ENCODE results near the gene CHST7.

DNA sequence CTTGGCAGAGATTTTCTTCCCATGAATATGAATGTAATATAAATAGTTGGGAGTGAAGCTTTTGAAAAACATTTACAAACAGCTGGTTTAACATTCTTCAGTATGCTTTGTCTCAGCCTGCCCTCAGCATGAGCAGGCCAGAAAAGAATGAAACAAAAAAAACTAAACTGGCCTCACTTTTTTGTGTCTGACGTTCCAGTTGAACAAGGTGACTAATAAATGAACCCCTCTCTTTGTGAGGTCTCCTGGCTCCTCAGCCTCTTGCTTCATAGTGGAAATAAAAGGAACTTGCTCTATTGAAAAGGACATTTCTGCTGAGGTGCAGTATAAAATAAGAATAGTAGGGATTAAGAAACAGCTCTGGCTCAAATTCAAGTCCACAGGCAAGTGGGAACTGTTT, 9.4 kb downstream of the CHST7 start:
- TF ChIP-seq, protein P1, sequence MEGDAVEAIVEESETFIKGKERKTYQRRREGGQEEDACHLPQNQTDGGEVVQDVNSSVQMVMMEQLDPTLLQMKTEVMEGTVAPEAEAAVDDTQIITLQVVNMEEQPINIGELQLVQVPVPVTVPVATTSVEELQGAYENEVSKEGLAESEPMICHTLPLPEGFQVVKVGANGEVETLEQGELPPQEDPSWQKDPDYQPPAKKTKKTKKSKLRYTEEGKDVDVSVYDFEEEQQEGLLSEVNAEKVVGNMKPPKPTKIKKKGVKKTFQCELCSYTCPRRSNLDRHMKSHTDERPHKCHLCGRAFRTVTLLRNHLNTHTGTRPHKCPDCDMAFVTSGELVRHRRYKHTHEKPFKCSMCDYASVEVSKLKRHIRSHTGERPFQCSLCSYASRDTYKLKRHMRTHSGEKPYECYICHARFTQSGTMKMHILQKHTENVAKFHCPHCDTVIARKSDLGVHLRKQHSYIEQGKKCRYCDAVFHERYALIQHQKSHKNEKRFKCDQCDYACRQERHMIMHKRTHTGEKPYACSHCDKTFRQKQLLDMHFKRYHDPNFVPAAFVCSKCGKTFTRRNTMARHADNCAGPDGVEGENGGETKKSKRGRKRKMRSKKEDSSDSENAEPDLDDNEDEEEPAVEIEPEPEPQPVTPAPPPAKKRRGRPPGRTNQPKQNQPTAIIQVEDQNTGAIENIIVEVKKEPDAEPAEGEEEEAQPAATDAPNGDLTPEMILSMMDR (IDR thresholded peaks at IDR 0.05; ENCODE audit: low read depth, low read length, missing input control), result no peak
- TF ChIP-seq MAX (IDR thresholded peaks at IDR 0.05) (no peak), HNF4G (IDR thresholded peaks at IDR 0.05) (no peak)

All from liver (tissue), 3 donors.